GM21360 (cell line): Measurements from ENCODE around the gene PRRG1.
"Not testable (repeated sequence)": the region's sequence is repeated elsewhere in the genome, so short reads cannot be mapped to it uniquely, and the experiment has no call there.

Experiments used
- ATAC-seq: cut with Tn5 transposase; IDR thresholded peaks from one replicate; pipeline ENCODE4 v1.9.1; 2021; ENCODE audit warnings: mild to moderate bottlenecking, moderate library complexity; ENCODE audit not compliant: unreplicated experiment

Gene PRRG1

GRCh38 chrX:37349221-37350033 lies at the start of gene PRRG1:
TSS of gene PRRG1 (plus strand) at chrX:37349364. CDS start at chrX:37406250, 56,886 bp downstream.
- ATAC-seq, result no peak

GRCh38 chrX:37302569-37302968 lies 46.6 kb upstream of the PRRG1 start:
- no peak for ATAC-seq

GRCh38 chrX:37305238-37305637 lies 43.9 kb upstream of the PRRG1 start:
- not testable (repeated sequence) for ATAC-seq

- no peak for ATAC-seq
These were observed 34.6 kb upstream of the PRRG1 start for GRCh38 chrX:37314531-37314930.

GRCh38 chrX:37315511-37316248 lies 33.5 kb upstream of the PRRG1 start:
- ATAC-seq, result no peak

- no peak for ATAC-seq
These were observed 28.5 kb upstream of the PRRG1 start for GRCh38 chrX:37320541-37321203.

- no peak for ATAC-seq
These were observed 18.5 kb upstream of the PRRG1 start for GRCh38 chrX:37330642-37331041.

- ATAC-seq, result no peak
These were observed 17.6 kb upstream of the PRRG1 start for GRCh38 chrX:37331546-37331945.

GRCh38 chrX:37332055-37332454 lies 17.1 kb upstream of the PRRG1 start:
- ATAC-seq, result no peak

- no peak for ATAC-seq
These were observed 16.0 kb upstream of the PRRG1 start for GRCh38 chrX:37332987-37333658.

- ATAC-seq, result no peak
These were observed 1.7 kb upstream of the PRRG1 start for GRCh38 chrX:37347420-37347819.

- ATAC-seq, result no peak
These were observed 763 bp upstream of the PRRG1 start for GRCh38 chrX:37348231-37348970.

- no peak for ATAC-seq
These were observed 268 bp upstream of the PRRG1 start for GRCh38 chrX:37348971-37349220.

GRCh38 chrX:37350034-37350365 lies 836 bp downstream of the PRRG1 start:
- ATAC-seq, result no peak

- no peak for ATAC-seq
These were observed 4.5 kb downstream of the PRRG1 start for GRCh38 chrX:37353646-37354045.

GRCh38 chrX:37357436-37357835 lies 8.3 kb downstream of the PRRG1 start:
- no peak for ATAC-seq

- no peak for ATAC-seq
These were observed 12.4 kb downstream of the PRRG1 start for GRCh38 chrX:37361596-37361995.

- ATAC-seq, result no peak
These were observed 15.5 kb downstream of the PRRG1 start for GRCh38 chrX:37364666-37365065.

- ATAC-seq, result no peak
These were observed 18.8 kb downstream of the PRRG1 start for GRCh38 chrX:37367946-37368345.

- ATAC-seq, result no peak
These were observed 21.5 kb downstream of the PRRG1 start for GRCh38 chrX:37370499-37371141.
